Mucosa of descending colon (tissue), 3 donors: Measurements from ENCODE around the gene OTOP2. TPM values are rescaled to one million over a fixed set of nuclear protein-coding genes. Genes with fewer than 3 reads are reported as not detected.

Experiments
- ATAC-seq: fragments of 200-7000 bp; cut with Tn5 transposase; one replicate; pipeline ENCODE4 v1.9.1; 2020; ENCODE audit warnings: mild to moderate bottlenecking, moderate library complexity
- DNase-seq, 3 donors: peaks; one replicate each; pipeline ENCODE4 v3.0.0-alpha.2; 2020
- H3K36me3 ChIP-seq: fragments of 200-600 bp; one replicate; pipeline ENCODE4 v1.8.0; 2021; ENCODE audit warnings: low read depth, mild to moderate bottlenecking
- H3K4me1 ChIP-seq: fragments of 200-600 bp; one replicate; pipeline ENCODE4 v1.8.0; 2021; ENCODE audit warnings: low read depth, mild to moderate bottlenecking
- H3K4me3 ChIP-seq: fragments of 200-600 bp; one replicate; pipeline ENCODE4 v1.8.0; 2021; ENCODE audit warnings: mild to moderate bottlenecking
- H3K9me3 ChIP-seq: fragments of 200-600 bp; one replicate; pipeline ENCODE4 v1.8.0; 2021; ENCODE audit warnings: mild to moderate bottlenecking
- intact Hi-C, 2 donors: fragments of 100-400 bp; cut with DNase I in 1 of 2; cut with micrococcal nuclease in 1 of 2; formaldehyde crosslinking; loops; one replicate each; pipeline versions ENCODE4 v1.11.0 to v1.11.1; 2022; cut with DNase I, micrococcal nuclease
- total RNA-seq, 3 donors: library from RNA; stranded (reverse); fragmentation: NEBNext Ultra II Directional in 2 of 3; extraction: Animal tissue kit (Norgen Biotek cat#: 25700) in 2 of 3; gene quantifications; one replicate each; pipeline versions ENCODE4 v1.2.1 to v1.2.4, GENCODE V29; 2021 to 2023
- TF ChIP-seq, protein P1 (sequence below): fragments of 200-600 bp; IDR thresholded peaks from one replicate; pipeline ENCODE4 v1.8.0; 2022; ENCODE audit warnings: antibody characterized with exemption, mild to moderate bottlenecking
- donor health status: DM: no; HTN: no; CAD: no; lungs with moderate emphysema.
- donor health status: DM: no; HTN: no; CAD: no.
- donor health status: DM: no; HTN: yes; CAD: no.

The OTOP2 gene
- total RNA-seq, 3 donors from 2014 or later, result 15.3 to 135 (median 54.0) TPM

DNA sequence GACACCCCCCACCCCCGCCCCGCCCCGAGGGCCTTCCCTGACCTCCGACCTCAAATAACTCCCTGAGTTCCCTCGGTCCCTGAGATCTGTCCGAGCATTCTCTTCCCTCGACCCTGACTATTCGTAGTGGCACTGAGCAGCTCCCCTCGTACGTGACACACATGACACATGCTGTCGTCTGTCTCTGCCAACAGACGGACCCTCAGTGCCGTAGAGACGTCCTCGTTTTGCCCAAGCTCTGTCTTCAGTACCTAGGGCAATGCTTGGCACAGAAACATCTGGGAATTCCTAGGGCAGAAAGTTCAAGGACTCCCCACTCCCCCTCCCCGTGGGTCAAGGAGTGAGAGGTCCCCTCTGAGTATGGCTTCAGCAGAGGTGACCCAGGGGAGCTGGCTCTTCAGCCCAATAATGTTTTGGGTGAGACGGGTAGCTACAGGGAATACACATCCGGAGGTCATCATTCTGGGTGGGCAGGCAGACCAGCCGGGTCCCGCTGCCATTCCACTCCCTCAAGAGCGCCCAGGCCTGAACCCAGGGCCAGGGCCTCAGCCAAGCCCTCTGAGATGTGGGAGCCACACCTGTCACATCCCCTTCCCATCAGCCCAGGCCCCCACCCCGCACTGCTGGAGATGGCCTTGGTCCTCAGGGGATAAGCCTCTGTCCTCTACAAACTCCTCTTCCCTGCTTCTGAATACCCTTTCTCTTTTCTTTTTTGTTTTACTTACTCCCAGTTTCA lies 30.0 kb upstream of the OTOP2 start:
- intact Hi-C loops, result no loop called here
- DNase-seq (no peak), ATAC-seq (no peak)
- H3K9me3 ChIP-seq, result no peaks in the 10 kb centered on the region
- TF ChIP-seq, protein P1, sequence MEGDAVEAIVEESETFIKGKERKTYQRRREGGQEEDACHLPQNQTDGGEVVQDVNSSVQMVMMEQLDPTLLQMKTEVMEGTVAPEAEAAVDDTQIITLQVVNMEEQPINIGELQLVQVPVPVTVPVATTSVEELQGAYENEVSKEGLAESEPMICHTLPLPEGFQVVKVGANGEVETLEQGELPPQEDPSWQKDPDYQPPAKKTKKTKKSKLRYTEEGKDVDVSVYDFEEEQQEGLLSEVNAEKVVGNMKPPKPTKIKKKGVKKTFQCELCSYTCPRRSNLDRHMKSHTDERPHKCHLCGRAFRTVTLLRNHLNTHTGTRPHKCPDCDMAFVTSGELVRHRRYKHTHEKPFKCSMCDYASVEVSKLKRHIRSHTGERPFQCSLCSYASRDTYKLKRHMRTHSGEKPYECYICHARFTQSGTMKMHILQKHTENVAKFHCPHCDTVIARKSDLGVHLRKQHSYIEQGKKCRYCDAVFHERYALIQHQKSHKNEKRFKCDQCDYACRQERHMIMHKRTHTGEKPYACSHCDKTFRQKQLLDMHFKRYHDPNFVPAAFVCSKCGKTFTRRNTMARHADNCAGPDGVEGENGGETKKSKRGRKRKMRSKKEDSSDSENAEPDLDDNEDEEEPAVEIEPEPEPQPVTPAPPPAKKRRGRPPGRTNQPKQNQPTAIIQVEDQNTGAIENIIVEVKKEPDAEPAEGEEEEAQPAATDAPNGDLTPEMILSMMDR, result no peak
- H3K4me3 ChIP-seq, result no peak overlapping the region
- H3K4me1 ChIP-seq, result peaks cover 7% of the 10 kb centered on the region
- no peaks in the 10 kb centered on the region for H3K36me3 ChIP-seq

DNA sequence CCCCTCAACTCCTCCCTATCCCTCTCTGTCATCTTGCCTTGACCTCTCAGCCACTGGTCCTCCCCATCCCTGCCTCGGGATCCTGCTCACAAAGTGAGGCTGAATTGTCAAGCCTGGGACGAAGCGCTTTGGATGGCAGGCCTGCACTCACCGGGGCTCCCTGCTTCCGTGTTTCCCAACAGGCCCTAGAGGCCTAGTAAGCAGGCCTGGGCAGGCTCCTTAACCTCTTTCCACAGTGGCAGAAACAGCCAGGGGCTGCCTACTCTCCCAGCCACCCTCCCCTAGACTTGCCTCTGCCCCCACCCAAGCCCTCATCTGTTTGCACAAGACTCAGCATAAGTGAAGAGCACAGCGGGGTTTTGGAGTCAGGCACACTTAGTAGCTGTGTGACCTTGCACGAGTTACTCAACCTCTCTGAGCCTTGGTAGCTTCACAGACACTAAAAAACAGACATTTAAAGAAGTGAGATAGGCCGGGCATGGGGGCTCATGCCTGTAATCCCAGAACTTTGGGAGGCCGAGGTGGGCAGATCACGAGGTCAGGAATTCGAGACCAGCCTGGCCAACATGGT lies 25.6 kb upstream of the OTOP2 start:
- H3K4me1 ChIP-seq, result peaks cover 3% of the 10 kb centered on the region
- ATAC-seq (no peak), DNase-seq (no peak)
- intact Hi-C loops, result no loop called here
- TF ChIP-seq, protein P1, result no peak
- no peaks in the 10 kb centered on the region for H3K9me3 ChIP-seq
- no peak overlapping the region for H3K4me3 ChIP-seq
- no peaks in the 10 kb centered on the region for H3K36me3 ChIP-seq

DNA sequence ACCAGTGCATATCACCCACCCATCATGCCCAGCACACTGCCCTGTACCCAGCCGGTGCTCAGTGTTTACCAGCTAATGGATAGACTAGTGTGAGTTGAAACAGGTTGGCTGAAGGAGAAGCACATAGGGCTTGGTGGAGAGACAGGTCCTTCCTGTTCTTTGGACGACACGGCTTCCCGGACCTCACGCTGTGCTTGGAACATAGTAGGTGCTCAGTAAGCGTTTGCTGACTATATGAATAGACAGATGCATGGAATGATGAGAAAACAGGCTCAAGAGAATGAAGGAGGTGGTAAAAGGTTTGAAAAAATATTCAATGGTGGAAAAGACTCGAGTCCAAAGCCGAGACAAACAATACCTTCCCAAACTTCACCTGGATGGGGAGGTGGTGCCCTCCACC lies 23.9 kb upstream of the OTOP2 start:
- no peak for ATAC-seq
- intact Hi-C loops, result no loop called here

DNA sequence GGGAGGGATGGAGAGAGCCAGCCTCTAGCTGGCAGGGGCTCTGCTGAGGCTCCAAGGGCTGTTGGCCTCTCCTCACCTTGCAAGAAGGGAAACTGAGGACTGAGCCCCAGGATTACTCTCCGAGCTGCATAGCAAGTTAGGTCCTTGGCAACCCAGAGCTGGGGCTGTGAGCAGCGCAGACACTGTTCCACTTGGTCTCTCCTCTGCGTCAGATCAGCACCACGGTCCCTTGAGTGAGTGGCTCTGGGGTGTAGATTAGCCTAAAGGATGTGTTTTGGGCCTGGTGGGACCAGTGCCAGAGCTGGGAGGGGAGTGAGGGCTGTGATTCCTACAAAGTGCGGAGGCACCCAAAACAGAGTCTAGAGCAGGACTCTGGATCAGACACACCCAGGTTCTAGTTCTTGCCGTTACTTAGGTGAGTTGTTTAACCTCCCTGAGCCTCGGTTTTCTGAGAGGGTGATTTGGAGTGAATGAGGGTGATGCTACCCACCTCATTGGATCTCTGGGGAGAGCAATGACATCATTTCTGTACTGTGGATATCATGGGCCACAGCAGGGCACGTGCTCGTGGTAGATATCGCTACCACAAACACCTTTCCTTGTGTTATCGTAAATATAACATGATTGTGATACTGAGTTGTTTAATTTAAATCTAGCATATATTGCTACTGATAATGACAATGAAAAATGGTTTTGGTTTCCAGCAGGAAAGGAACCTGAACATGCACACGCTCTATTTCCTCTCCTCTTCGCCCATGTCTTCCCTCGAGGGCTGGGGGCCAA lies 22.5 kb upstream of the OTOP2 start:
- Histone ChIP-seq H3K4me1 (no peaks in the 10 kb centered on the region), H3K9me3 (no peaks in the 10 kb centered on the region), H3K4me3 (no peak overlapping the region), H3K36me3 (no peaks in the 10 kb centered on the region)
- TF ChIP-seq, protein P1, result no peak
- DNase-seq (no peak), ATAC-seq (no peak)
- intact Hi-C loops, result no loop called here

More for the DNA sequence above, 23.9 kb upstream of the OTOP2 start:
- no peak for DNase-seq
- no peaks in the 10 kb centered on the region for H3K4me1 ChIP-seq
- H3K36me3 ChIP-seq, result no peaks in the 10 kb centered on the region
- H3K4me3 ChIP-seq, result no peak overlapping the region
- no peaks in the 10 kb centered on the region for H3K9me3 ChIP-seq
- TF ChIP-seq, protein P1, result no peak

DNA sequence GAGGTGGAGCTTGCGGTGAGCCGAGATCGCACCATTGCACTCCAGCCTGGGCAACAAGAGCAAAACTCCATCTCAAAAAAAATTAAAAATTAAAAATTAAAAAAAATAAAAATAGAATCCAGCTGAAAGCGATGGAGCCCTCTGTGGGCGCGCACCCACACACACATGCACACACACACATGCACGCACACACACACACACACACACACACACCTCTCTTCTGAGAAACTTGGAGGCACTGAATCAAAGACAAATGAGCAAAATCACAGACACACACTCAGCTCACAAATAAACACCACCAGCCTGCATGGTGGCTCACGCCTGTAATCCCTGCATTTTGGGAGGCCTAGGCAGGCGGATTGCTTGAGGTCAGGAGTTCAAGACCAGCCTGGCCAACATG lies 21.0 kb upstream of the OTOP2 start:
- no peaks in the 10 kb centered on the region for H3K36me3 ChIP-seq
- no peaks in the 10 kb centered on the region for H3K9me3 ChIP-seq
- no peak overlapping the region for H3K4me3 ChIP-seq
- no peaks in the 10 kb centered on the region for H3K4me1 ChIP-seq
- DNase-seq (no peak), ATAC-seq (no peak)
- intact Hi-C loops, result no loop called here
- TF ChIP-seq, protein P1, result no peak
